Right atrium auricular region (tissue), 2 donors: ENCODE measurements around the gene SHLD1. TPM values are rescaled to one million over a fixed set of nuclear protein-coding genes. Genes with fewer than 3 reads are reported as not detected.
A peak's percentile ranks its signal among the peaks of the same experiment; 100 is the strongest.

ENCODE experiments used
- DNase-seq: peaks from one replicate; pipeline ENCODE4 v3.0.0-alpha.2; 2019; ENCODE audit warnings: low spot score
- H3K27ac ChIP-seq, 2 donors: fragments of 200-600 bp; sonication (generic); 1 replicate in 1 of 2; 2 replicates in 1 of 2; pipeline ENCODE4 v1.5.1; 2016 to 2019
- H3K27me3 ChIP-seq, 2 donors: fragments of 200-600 bp; sonication (generic); one replicate each; pipeline versions ENCODE4 v1.5.1 to v1.6.0; 2017 to 2019
- H3K36me3 ChIP-seq: fragments of 200-600 bp; sonication (generic); one replicate; pipeline ENCODE4 v1.5.1; 2016
- H3K4me1 ChIP-seq, 2 donors: fragments of 200-600 bp; sonication (generic); one replicate each; pipeline versions ENCODE4 v1.5.1 to v1.6.0; 2017 to 2019
- H3K4me3 ChIP-seq, 2 donors: fragments of 200-600 bp; sonication (generic); 1 replicate in 1 of 2; 2 replicates in 1 of 2; pipeline ENCODE4 v1.5.1; 2017 to 2019; ENCODE audit warnings: mild to moderate bottlenecking in 1 of 2, moderate library complexity in 1 of 2
- H3K9me3 ChIP-seq, 2 donors: fragments of 200-600 bp; sonication (generic); one replicate each; pipeline ENCODE4 v1.5.1; 2019
- CTCF ChIP-seq, 2 donors: fragments of 200-600 bp; sonication (generic); IDR thresholded peaks; one replicate each; pipeline ENCODE4 v1.5.1; 2019; ENCODE audit warnings: antibody characterized with exemption in 2 of 2
- total RNA-seq, 2 donors: library from RNA; depleted of rRNA; stranded (reverse); fragments of >200 nt; gene quantifications; one replicate each; pipeline ENCODE4 v1.1.0, GENCODE V29; 2016

Gene SHLD1
- total RNA-seq, 2 donors from 2014 or later = 4.7 to 9.6 TPM

- no peaks in the 10 kb centered on the region for H3K9me3 ChIP-seq
- peaks cover 4% of the 10 kb centered on the region for H3K36me3 ChIP-seq
- H3K4me1 ChIP-seq = peaks cover 0 to 19% of the 10 kb centered on the region in 2 donors
- H3K4me3 ChIP-seq = no peak overlapping the region
- peak; percentile 66 for DNase-seq
- H3K27me3 ChIP-seq = no peaks in the 10 kb centered on the region
- TF ChIP-seq CTCF (IDR thresholded peaks at IDR 0.05) = no peak
- H3K27ac ChIP-seq = peak overlapping the region; percentile 56 to 77
These were observed 37.0 kb downstream of the SHLD1 start for GRCh38 chr20:5786930-5787795.

- TF ChIP-seq CTCF (IDR thresholded peaks at IDR 0.05) = no peak
- H3K27ac ChIP-seq = peak overlapping the region; percentile 56 to 77
- peaks cover 4% of the 10 kb centered on the region for H3K36me3 ChIP-seq
- no peak overlapping the region for H3K4me3 ChIP-seq
- peaks cover 0 to 19% of the 10 kb centered on the region in 2 donors for H3K4me1 ChIP-seq
- no peak for DNase-seq
- no peaks in the 10 kb centered on the region for H3K27me3 ChIP-seq
- H3K9me3 ChIP-seq = no peaks in the 10 kb centered on the region
These were observed 37.6 kb downstream of the SHLD1 start for GRCh38 chr20:5787796-5788165.

GRCh38 chr20:5788385-5788895 is 38.2 kb downstream of the SHLD1 start:
- DNase-seq = peak; percentile 86
- no peaks in the 10 kb centered on the region for H3K9me3 ChIP-seq
- H3K27ac ChIP-seq = peak overlapping the region in 1 of 2 donors; percentile 77
- H3K4me1 ChIP-seq = peaks cover 0 to 19% of the 10 kb centered on the region in 2 donors
- H3K4me3 ChIP-seq = no peak overlapping the region
- peaks cover 4% of the 10 kb centered on the region for H3K36me3 ChIP-seq
- peak; percentile 75 to 93 for TF ChIP-seq CTCF (IDR thresholded peaks at IDR 0.05)
- H3K27me3 ChIP-seq = no peaks in the 10 kb centered on the region

GRCh38 chr20:5789827-5790226 is 39.6 kb downstream of the SHLD1 start:
- DNase-seq = no peak
- no peak overlapping the region for H3K27ac ChIP-seq
- TF ChIP-seq CTCF (IDR thresholded peaks at IDR 0.05) = no peak
- no peaks in the 10 kb centered on the region for H3K9me3 ChIP-seq
- no peak overlapping the region for H3K4me3 ChIP-seq
- peaks cover 2% of the 10 kb centered on the region for H3K36me3 ChIP-seq
- peaks cover 0 to 19% of the 10 kb centered on the region in 2 donors for H3K4me1 ChIP-seq
- no peaks in the 10 kb centered on the region for H3K27me3 ChIP-seq

GRCh38 chr20:5793916-5794315 is 43.7 kb downstream of the SHLD1 start:
- TF ChIP-seq CTCF (IDR thresholded peaks at IDR 0.05) = no peak
- no peak overlapping the region for H3K4me3 ChIP-seq
- H3K27me3 ChIP-seq = no peaks in the 10 kb centered on the region
- no peak for DNase-seq
- no peak overlapping the region for H3K27ac ChIP-seq
- no peaks in the 10 kb centered on the region for H3K4me1 ChIP-seq
- no peaks in the 10 kb centered on the region for H3K36me3 ChIP-seq
- H3K9me3 ChIP-seq = no peaks in the 10 kb centered on the region
